ENCODE measurements around the gene KCNH6.

Gene KCNH6

GRCh38 chr17:63505341-63505740 is 17.8 kb upstream of the KCNH6 start:
- ChIA-PET CTCF (no interaction called here), POLR2A (no interaction called here)
- TF ChIP-seq CTCF (IDR thresholded peaks at IDR 0.05; ENCODE audit: control extremely low read depth, extremely low read depth, low read depth, missing control alignments) = no peak
- DNase-seq (ENCODE audit: extremely low spot score) = no peak

GRCh38 chr17:63506627-63507026 is 16.5 kb upstream of the KCNH6 start:
- TF ChIP-seq CTCF (IDR thresholded peaks at IDR 0.05; ENCODE audit: control extremely low read depth, extremely low read depth, low read depth, missing control alignments) = no peak
- ChIA-PET POLR2A (no interaction called here), CTCF (no interaction called here)
- no peak for DNase-seq (ENCODE audit: extremely low spot score)

GRCh38 chr17:63511331-63511730 is 11.8 kb upstream of the KCNH6 start:
- ChIA-PET CTCF (no interaction called here), POLR2A (no interaction called here)
- no peak for TF ChIP-seq CTCF (IDR thresholded peaks at IDR 0.05; ENCODE audit: control extremely low read depth, extremely low read depth, low read depth, missing control alignments)
- DNase-seq (ENCODE audit: extremely low spot score) = no peak

GRCh38 chr17:63512388-63512787 is 10.8 kb upstream of the KCNH6 start:
- DNase-seq (ENCODE audit: extremely low spot score) = no peak
- no peak for TF ChIP-seq CTCF (IDR thresholded peaks at IDR 0.05; ENCODE audit: control extremely low read depth, extremely low read depth, low read depth, missing control alignments)
- POLR2A ChIA-PET = no interaction called here
- CTCF ChIA-PET = interaction anchor here (0.8 kb wide), 1 partner anchor 33 kb away, joined by 3 read pairs; no protein-coding TSS in a partner anchor

- TF ChIP-seq CTCF (IDR thresholded peaks at IDR 0.05; ENCODE audit: control extremely low read depth, extremely low read depth, low read depth, missing control alignments) = no peak
- no peak for DNase-seq (ENCODE audit: extremely low spot score)
- CTCF ChIA-PET = interaction anchor here (1.0 to 1.2 kb wide), 2 partner anchors 88 to 827 kb away, joined by 3 to 4 read pairs; no protein-coding TSS in a partner anchor
- POLR2A ChIA-PET = no interaction called here
Observed at GRCh38 chr17:63512896-63513644, 10.1 kb upstream of the KCNH6 start.

- POLR2A ChIA-PET = no interaction called here
- no peak for DNase-seq (ENCODE audit: extremely low spot score)
- TF ChIP-seq CTCF (IDR thresholded peaks at IDR 0.05; ENCODE audit: control extremely low read depth, extremely low read depth, low read depth, missing control alignments) = no peak
- CTCF ChIA-PET = interaction anchor here (1.0 to 1.7 kb wide), 8 partner anchors 8 to 829 kb away, joined by 3 to 6 read pairs (median 3); no protein-coding TSS in a partner anchor
Observed at GRCh38 chr17:63514477-63514876, 8.7 kb upstream of the KCNH6 start.

Data from GM10248 (cell line).